ENCODE measurements around the gene CHID1.

The CHID1 gene

GRCh38 chr11:947744-948143 lies 37.1 kb upstream of the CHID1 start:
- H3K4me1 ChIP-seq (ENCODE audit: control insufficient read depth, insufficient read depth, low read length), result peaks cover 31% of the 10 kb centered on the region
- H3K27me3 ChIP-seq (replicated peaks; ENCODE audit: control insufficient read depth, insufficient read depth, low read length), result no peaks in the 10 kb centered on the region
- H3K9me3 ChIP-seq (ENCODE audit: control insufficient read depth, low read length), result peaks cover 4% of the 10 kb centered on the region
- H3K36me3 ChIP-seq (ENCODE audit: control insufficient read depth, insufficient read depth, low read length, severe bottlenecking), result peaks cover 6% of the 10 kb centered on the region
- no peak overlapping the region for H3K4me3 ChIP-seq (ENCODE audit: low read length)
- H3K9ac ChIP-seq (ENCODE audit: low read length), result no peak overlapping the region
- DNase-seq (ENCODE audit: low read depth), result no peak

- H3K4me1 ChIP-seq (ENCODE audit: control insufficient read depth, insufficient read depth, low read length), result peaks cover 37% of the 10 kb centered on the region
- H3K4me3 ChIP-seq (ENCODE audit: low read length), result no peak overlapping the region
- peaks cover 6% of the 10 kb centered on the region for H3K36me3 ChIP-seq (ENCODE audit: control insufficient read depth, insufficient read depth, low read length, severe bottlenecking)
These were observed 35.4 kb upstream of the CHID1 start for GRCh38 chr11:945986-946385.

GRCh38 chr11:944711-945470 lies 34.3 kb upstream of the CHID1 start:
- H3K4me3 ChIP-seq (ENCODE audit: low read length), result peak overlapping the region; percentile 56
- no peaks in the 10 kb centered on the region for H3K27me3 ChIP-seq (replicated peaks; ENCODE audit: control insufficient read depth, insufficient read depth, low read length)
- peaks cover 4% of the 10 kb centered on the region for H3K36me3 ChIP-seq (ENCODE audit: control insufficient read depth, insufficient read depth, low read length, severe bottlenecking)
- peak overlapping the region; percentile 33 for H3K9ac ChIP-seq (ENCODE audit: low read length)
- no peak for DNase-seq (ENCODE audit: low read depth)
- peaks cover 3% of the 10 kb centered on the region for H3K9me3 ChIP-seq (ENCODE audit: control insufficient read depth, low read length)
- peaks cover 37% of the 10 kb centered on the region for H3K4me1 ChIP-seq (ENCODE audit: control insufficient read depth, insufficient read depth, low read length)

More at GRCh38 chr11:945986-946385, 35.4 kb upstream of the CHID1 start:
- Histone ChIP-seq H3K9me3 (ENCODE audit: control insufficient read depth, low read length) (peaks cover 4% of the 10 kb centered on the region), H3K27me3 (replicated peaks; ENCODE audit: control insufficient read depth, insufficient read depth, low read length) (no peaks in the 10 kb centered on the region), H3K9ac (ENCODE audit: low read length) (no peak overlapping the region)
- DNase-seq (ENCODE audit: low read depth), result no peak

GRCh38 chr11:942823-943222 lies 32.2 kb upstream of the CHID1 start:
- Histone ChIP-seq H3K9ac (ENCODE audit: low read length) (peak overlapping the region; percentile 80), H3K27me3 (replicated peaks; ENCODE audit: control insufficient read depth, insufficient read depth, low read length) (no peaks in the 10 kb centered on the region), H3K36me3 (ENCODE audit: control insufficient read depth, insufficient read depth, low read length, severe bottlenecking) (peaks cover 4% of the 10 kb centered on the region), H3K9me3 (ENCODE audit: control insufficient read depth, low read length) (no peaks in the 10 kb centered on the region), H3K4me1 (ENCODE audit: control insufficient read depth, insufficient read depth, low read length) (peaks cover 37% of the 10 kb centered on the region), H3K4me3 (ENCODE audit: low read length) (peak overlapping the region; percentile 56)
- DNase-seq (ENCODE audit: low read depth), result peak; percentile 27

- H3K4me3 ChIP-seq (ENCODE audit: low read length), result no peak overlapping the region
- peaks cover 5% of the 10 kb centered on the region for H3K36me3 ChIP-seq (ENCODE audit: control insufficient read depth, insufficient read depth, low read length, severe bottlenecking)
- no peak for DNase-seq (ENCODE audit: low read depth)
- H3K9me3 ChIP-seq (ENCODE audit: control insufficient read depth, low read length), result no peaks in the 10 kb centered on the region
- H3K27me3 ChIP-seq (replicated peaks; ENCODE audit: control insufficient read depth, insufficient read depth, low read length), result no peaks in the 10 kb centered on the region
- no peak overlapping the region for H3K9ac ChIP-seq (ENCODE audit: low read length)
- peaks cover 34% of the 10 kb centered on the region for H3K4me1 ChIP-seq (ENCODE audit: control insufficient read depth, insufficient read depth, low read length)
These were observed 30.0 kb upstream of the CHID1 start for GRCh38 chr11:940496-941135.

- H3K4me1 ChIP-seq (ENCODE audit: control insufficient read depth, insufficient read depth, low read length), result peaks cover 21% of the 10 kb centered on the region
- H3K4me3 ChIP-seq (ENCODE audit: low read length), result no peak overlapping the region
- no peaks in the 10 kb centered on the region for H3K9me3 ChIP-seq (ENCODE audit: control insufficient read depth, low read length)
- H3K36me3 ChIP-seq (ENCODE audit: control insufficient read depth, insufficient read depth, low read length, severe bottlenecking), result peaks cover 5% of the 10 kb centered on the region
- no peak overlapping the region for H3K9ac ChIP-seq (ENCODE audit: low read length)
- DNase-seq (ENCODE audit: low read depth), result no peak
- H3K27me3 ChIP-seq (replicated peaks; ENCODE audit: control insufficient read depth, insufficient read depth, low read length), result no peaks in the 10 kb centered on the region
These were observed 27.2 kb upstream of the CHID1 start for GRCh38 chr11:937841-938261.

GRCh38 chr11:936199-936598 lies 25.6 kb upstream of the CHID1 start:
- H3K4me3 ChIP-seq (ENCODE audit: low read length), result no peak overlapping the region
- no peak for DNase-seq (ENCODE audit: low read depth)
- peaks cover 5% of the 10 kb centered on the region for H3K36me3 ChIP-seq (ENCODE audit: control insufficient read depth, insufficient read depth, low read length, severe bottlenecking)
- no peak overlapping the region for H3K9ac ChIP-seq (ENCODE audit: low read length)
- no peaks in the 10 kb centered on the region for H3K27me3 ChIP-seq (replicated peaks; ENCODE audit: control insufficient read depth, insufficient read depth, low read length)
- peaks cover 25% of the 10 kb centered on the region for H3K4me1 ChIP-seq (ENCODE audit: control insufficient read depth, insufficient read depth, low read length)
- H3K9me3 ChIP-seq (ENCODE audit: control insufficient read depth, low read length), result no peaks in the 10 kb centered on the region

GRCh38 chr11:934527-934926 lies 23.9 kb upstream of the CHID1 start:
- DNase-seq (ENCODE audit: low read depth), result no peak
- H3K27me3 ChIP-seq (replicated peaks; ENCODE audit: control insufficient read depth, insufficient read depth, low read length), result no peaks in the 10 kb centered on the region
- H3K9me3 ChIP-seq (ENCODE audit: control insufficient read depth, low read length), result no peaks in the 10 kb centered on the region

GRCh38 chr11:933936-934335 lies 23.3 kb upstream of the CHID1 start:
- Histone ChIP-seq H3K9ac (ENCODE audit: low read length) (no peak overlapping the region), H3K4me3 (ENCODE audit: low read length) (no peak overlapping the region), H3K4me1 (ENCODE audit: control insufficient read depth, insufficient read depth, low read length) (peaks cover 29% of the 10 kb centered on the region), H3K36me3 (ENCODE audit: control insufficient read depth, insufficient read depth, low read length, severe bottlenecking) (peaks cover 5% of the 10 kb centered on the region), H3K27me3 (replicated peaks; ENCODE audit: control insufficient read depth, insufficient read depth, low read length) (no peaks in the 10 kb centered on the region), H3K9me3 (ENCODE audit: control insufficient read depth, low read length) (no peaks in the 10 kb centered on the region)
- no peak for DNase-seq (ENCODE audit: low read depth)

More at GRCh38 chr11:934527-934926, 23.9 kb upstream of the CHID1 start:
- Histone ChIP-seq H3K4me3 (ENCODE audit: low read length) (no peak overlapping the region), H3K36me3 (ENCODE audit: control insufficient read depth, insufficient read depth, low read length, severe bottlenecking) (peaks cover 5% of the 10 kb centered on the region), H3K4me1 (ENCODE audit: control insufficient read depth, insufficient read depth, low read length) (peaks cover 29% of the 10 kb centered on the region), H3K9ac (ENCODE audit: low read length) (no peak overlapping the region)

- Histone ChIP-seq H3K9me3 (ENCODE audit: control insufficient read depth, low read length) (no peaks in the 10 kb centered on the region), H3K9ac (ENCODE audit: low read length) (no peak overlapping the region), H3K27me3 (replicated peaks; ENCODE audit: control insufficient read depth, insufficient read depth, low read length) (no peaks in the 10 kb centered on the region), H3K4me1 (ENCODE audit: control insufficient read depth, insufficient read depth, low read length) (peaks cover 29% of the 10 kb centered on the region), H3K4me3 (ENCODE audit: low read length) (peak overlapping the region; percentile 21), H3K36me3 (ENCODE audit: control insufficient read depth, insufficient read depth, low read length, severe bottlenecking) (peaks cover 8% of the 10 kb centered on the region)
- DNase-seq (ENCODE audit: low read depth), result peak; percentile 35
These were observed 22.7 kb upstream of the CHID1 start for GRCh38 chr11:933142-933851.

GRCh38 chr11:932435-932834 lies 21.8 kb upstream of the CHID1 start:
- no peak overlapping the region for H3K9ac ChIP-seq (ENCODE audit: low read length)
- no peak overlapping the region for H3K4me3 ChIP-seq (ENCODE audit: low read length)
- DNase-seq (ENCODE audit: low read depth), result no peak
- H3K27me3 ChIP-seq (replicated peaks; ENCODE audit: control insufficient read depth, insufficient read depth, low read length), result no peaks in the 10 kb centered on the region
- H3K4me1 ChIP-seq (ENCODE audit: control insufficient read depth, insufficient read depth, low read length), result peaks cover 33% of the 10 kb centered on the region
- no peaks in the 10 kb centered on the region for H3K9me3 ChIP-seq (ENCODE audit: control insufficient read depth, low read length)
- peaks cover 12% of the 10 kb centered on the region for H3K36me3 ChIP-seq (ENCODE audit: control insufficient read depth, insufficient read depth, low read length, severe bottlenecking)
